Measurements from ENCODE around the gene B3GNT3.
A peak's percentile ranks its signal among the peaks of the same experiment; 100 is the strongest.

The B3GNT3 gene

DNA sequence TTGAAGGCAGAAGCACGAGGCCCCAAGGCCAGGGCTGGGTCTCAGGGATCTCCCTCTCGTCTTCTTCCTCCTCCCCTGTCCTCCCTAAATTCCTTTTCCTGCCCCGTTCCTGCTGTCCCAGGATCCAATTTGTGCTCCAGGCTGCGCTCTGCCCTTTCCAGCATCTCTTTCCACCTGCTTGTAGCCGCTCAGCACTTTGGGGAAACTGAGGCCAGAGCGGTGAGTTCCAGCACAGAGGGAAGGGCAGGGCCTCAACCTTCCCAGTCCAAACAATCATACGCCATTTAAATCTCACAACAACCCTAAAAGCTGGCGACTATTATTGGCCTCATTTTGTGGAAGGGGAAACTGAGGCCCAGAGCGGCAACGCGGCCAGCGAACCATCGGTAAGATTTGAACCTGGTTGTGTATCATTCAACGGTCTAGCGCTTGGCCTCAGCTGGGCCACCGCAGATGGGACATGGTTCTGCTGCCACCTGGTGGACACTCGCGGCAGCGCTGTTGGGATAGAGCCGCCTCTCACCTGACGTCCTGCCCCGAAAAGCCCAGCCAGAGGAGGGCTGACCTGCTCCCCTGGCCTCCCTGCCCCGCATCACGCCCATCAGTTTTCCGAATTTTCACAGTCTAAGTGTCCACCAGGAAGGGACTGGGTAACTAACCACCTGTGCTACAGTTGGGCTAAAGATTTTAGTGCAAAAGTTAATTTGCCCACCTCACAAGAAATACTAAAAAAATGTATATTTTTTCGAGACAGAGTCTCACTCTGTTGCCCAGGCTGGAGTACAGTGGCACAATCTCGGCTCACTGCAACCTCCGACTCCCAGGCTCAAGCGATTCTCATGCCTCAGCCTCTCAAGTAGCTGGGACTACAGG, 60.6 kb downstream of the B3GNT3 start:
- Mint-ChIP-seq H3K9me3 (no peaks in the 10 kb centered on the region), H3K27ac (peak overlapping the region in 1 of 2 donors; percentile 81), H3K36me3 (ENCODE audit: insufficient read depth) (peaks cover 16% of the 10 kb centered on the region), H3K27me3 (no peaks in the 10 kb centered on the region), H3K4me3 (no peak overlapping the region), H3K4me1 (ENCODE audit: low read depth in 2 of 2) (peaks cover 20 to 29% of the 10 kb centered on the region in 2 donors)
- ATAC-seq (replicated peaks): peak; percentile 21
- DNase-seq: peak; percentile 91 to 93 (median 91)

DNA sequence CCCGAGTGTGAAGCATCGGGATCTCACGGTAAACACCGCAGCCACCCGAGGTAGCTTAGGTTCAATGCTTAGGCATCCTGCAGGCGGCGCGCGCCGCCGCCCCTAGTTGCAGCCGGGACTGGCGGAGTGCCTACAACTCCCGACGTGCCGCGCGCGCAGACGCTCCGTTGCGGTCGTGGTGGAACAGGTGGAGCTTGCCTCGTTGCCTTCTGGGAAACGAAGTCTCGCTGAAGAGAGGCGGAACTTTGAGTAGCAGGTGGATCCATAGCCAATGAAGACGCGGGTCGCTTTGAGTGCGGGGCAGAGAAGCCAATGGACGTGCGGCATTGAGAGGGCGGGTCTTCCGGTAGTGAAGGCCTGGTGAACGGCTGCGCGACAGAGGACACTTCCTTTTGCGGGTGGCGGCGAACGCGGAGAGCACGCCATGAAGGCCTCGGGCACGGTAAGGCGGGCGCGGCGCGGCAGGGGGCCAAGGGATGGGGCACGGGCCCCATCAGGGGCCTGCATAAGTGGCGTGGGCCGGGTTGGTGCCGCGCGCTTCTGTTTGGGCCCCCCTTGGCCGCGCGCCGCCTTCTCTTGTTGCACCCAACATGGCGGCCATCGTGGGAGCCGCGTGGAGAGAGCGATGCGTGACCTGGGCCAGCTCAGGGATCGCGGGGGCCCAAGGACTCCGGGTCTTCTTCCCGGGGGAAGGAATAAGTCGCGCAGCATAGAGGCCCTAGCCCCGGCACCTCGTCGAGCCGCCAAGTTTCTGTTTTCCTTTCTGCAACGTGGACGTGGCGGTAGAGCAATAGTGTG, 64.8 kb downstream of the B3GNT3 start, which contains the start of gene RPL18A:
Gene RPL18A (plus strand): TSS at position 378 of the 798 bp plus-strand sequence. CDS start 47 bp downstream, at position 425.
- Mint-ChIP-seq H3K27ac (peak within 1 kb of the TSS; percentile 89 to 92), H3K4me3 (peak within 1 kb of the TSS; percentile 87 to 93), H3K27me3 (no peaks in the 10 kb centered on the region), H3K36me3 (ENCODE audit: insufficient read depth) (peaks cover 54% of the 10 kb centered on the region), H3K9me3 (no peaks in the 10 kb centered on the region), H3K4me1 (ENCODE audit: low read depth in 2 of 2) (peaks cover 26 to 33% of the 10 kb centered on the region in 2 donors)
- peak; percentile 95 to 97 (median 96) for DNase-seq
- peak; percentile 95 for ATAC-seq (replicated peaks)

DNA sequence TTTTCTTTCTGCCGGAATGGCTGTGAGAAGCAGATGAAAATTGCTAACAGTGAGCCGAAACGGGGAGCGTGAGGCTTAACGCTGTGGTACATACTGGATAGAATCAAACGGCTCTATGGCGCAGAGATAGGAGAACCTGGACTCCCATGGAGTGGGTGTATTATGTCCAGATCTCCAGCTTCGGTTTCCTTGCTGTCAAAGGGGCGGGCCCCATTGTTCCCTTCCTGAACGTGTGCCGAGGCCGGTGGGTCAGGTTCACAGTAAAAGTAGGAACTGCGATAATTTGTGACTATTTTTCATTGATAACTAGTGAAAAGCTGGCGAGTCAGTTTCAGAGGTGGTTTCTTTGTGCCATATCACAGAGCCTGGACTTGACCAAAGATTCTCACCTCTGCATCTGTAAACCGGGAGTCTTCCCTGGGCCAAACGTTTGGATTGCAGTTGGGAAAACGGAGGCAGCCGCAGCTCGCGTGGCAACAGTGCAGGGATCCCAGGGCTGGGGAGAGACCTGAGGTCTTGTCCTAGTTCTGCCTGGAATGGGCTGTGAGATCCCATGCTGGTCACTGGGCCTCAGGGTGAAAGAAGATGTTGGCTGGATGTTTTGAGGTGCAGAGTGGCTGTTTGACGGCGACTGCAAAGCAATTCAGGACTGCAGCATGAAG, 65.5 kb downstream of the B3GNT3 start:
- Mint-ChIP-seq H3K4me1 (ENCODE audit: low read depth in 2 of 2) (peaks cover 22 to 28% of the 10 kb centered on the region in 2 donors), H3K36me3 (ENCODE audit: insufficient read depth) (peaks cover 61% of the 10 kb centered on the region), H3K4me3 (peak overlapping the region; percentile 87 to 93), H3K27ac (peak overlapping the region; percentile 89 to 92), H3K27me3 (no peaks in the 10 kb centered on the region), H3K9me3 (no peaks in the 10 kb centered on the region)
- DNase-seq (no peak), ATAC-seq (replicated peaks) (no peak)

DNA sequence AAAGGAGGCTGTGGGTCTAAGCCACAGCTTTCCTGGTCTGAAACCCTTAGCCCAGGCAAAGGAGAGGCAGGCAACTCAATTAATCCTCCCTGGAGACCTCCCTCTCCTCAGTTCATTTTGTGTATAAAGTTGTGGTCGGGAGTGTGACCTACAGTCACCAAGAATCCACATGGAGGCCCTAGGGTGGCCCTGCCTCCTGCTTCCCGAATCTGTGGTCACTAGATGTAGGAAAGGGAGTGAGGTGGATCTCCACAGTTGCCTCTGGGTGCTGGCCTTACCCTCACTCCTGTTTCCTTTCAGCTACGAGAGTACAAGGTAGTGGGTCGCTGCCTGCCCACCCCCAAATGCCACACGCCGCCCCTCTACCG, 66.0 kb downstream of the B3GNT3 start:
- Mint-ChIP-seq H3K27me3 (no peaks in the 10 kb centered on the region), H3K4me1 (ENCODE audit: low read depth in 2 of 2) (peaks cover 19 to 25% of the 10 kb centered on the region in 2 donors), H3K4me3 (peak overlapping the region; percentile 87 to 93), H3K9me3 (no peaks in the 10 kb centered on the region), H3K36me3 (ENCODE audit: insufficient read depth) (peaks cover 64% of the 10 kb centered on the region), H3K27ac (peak overlapping the region; percentile 89 to 92)
- no peak for DNase-seq
- no peak for ATAC-seq (replicated peaks)

DNA sequence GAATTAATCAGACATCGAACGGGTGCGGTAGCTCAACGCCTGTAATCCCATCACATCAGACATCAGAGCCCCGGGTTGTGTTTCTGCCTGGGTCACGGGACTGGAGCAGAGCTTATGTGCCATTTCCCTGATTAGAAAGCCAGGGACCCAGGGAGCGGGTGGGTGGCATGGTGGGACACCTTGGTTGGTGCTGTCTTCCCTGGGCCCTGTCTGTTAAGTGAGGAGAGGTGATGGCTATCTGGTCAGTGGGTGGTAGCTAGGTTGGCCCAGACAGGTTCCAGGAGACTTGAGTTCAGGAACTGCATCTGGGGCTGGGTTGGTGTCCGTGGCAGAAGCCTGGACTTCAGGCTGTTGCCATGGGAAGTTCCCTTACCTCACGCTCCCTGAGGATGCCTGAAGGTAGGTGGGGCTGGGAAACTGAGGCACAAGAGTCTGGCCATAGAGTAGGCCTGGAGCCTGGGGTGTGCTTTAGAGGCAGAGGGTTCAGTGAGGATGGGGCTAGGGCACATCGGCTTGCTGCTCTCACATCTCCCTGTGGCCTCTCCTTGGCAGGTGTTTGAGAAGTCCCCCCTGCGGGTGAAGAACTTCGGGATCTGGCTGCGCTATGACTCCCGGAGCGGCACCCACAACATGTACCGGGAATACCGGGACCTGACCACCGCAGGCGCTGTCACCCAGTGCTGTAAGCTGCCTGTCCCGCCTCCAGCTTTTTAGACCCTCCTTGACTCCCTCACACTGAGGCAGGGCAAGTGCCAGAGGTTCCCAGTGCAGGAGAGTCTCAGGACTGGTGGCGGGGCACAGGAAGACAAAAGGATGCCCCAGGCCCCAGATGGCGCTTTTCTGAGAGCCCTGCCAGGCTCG, 66.8 kb downstream of the B3GNT3 start:
- no peak for ATAC-seq (replicated peaks)
- H3K4me1 Mint-ChIP-seq (ENCODE audit: low read depth in 2 of 2): peaks cover 19 to 25% of the 10 kb centered on the region in 2 donors
- peaks cover 64% of the 10 kb centered on the region for H3K36me3 Mint-ChIP-seq (ENCODE audit: insufficient read depth)

DNA sequence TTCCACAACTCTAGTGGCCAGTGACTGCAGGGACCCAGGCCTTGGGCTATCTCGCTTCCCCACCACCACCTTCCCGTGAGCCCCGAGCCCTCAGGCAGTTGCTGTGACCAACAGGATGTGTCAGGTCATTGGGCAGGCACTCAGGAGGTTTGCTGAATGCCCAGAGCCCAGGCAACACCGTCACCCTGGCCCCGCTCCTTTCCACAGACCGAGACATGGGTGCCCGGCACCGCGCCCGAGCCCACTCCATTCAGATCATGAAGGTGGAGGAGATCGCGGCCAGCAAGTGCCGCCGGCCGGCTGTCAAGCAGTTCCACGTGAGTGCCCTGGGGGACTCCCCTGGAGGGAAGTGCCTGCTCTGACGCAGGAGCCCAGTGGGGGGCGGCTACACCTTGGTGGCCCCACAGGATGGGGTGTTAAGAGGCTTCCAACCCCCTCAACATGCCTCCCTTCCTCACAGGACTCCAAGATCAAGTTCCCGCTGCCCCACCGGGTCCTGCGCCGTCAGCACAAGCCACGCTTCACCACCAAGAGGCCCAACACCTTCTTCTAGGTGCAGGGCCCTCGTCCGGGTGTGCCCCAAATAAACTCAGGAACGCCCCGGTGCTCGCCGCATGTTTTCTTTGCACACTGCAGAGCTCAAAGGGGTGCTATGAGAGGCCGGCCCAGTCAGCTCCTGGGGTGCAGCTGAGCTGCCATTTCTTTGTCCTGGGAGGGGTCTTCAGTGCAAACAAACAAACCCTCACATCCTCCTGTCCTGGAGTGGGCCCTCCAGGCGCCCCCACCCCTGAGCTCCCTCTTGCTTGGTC, 68.0 kb downstream of the B3GNT3 start:
- Mint-ChIP-seq H3K9me3 (no peaks in the 10 kb centered on the region), H3K27me3 (no peaks in the 10 kb centered on the region), H3K4me1 (ENCODE audit: low read depth in 2 of 2) (peaks cover 19 to 25% of the 10 kb centered on the region in 2 donors), H3K4me3 (peak overlapping the region in 1 of 2 donors; percentile 87), H3K36me3 (ENCODE audit: insufficient read depth) (peaks cover 64% of the 10 kb centered on the region), H3K27ac (peak overlapping the region in 1 of 2 donors; percentile 86)
- no peak for DNase-seq
- ATAC-seq (replicated peaks): no peak

More for the DNA sequence above, 66.8 kb downstream of the B3GNT3 start:
- H3K27me3 Mint-ChIP-seq: no peaks in the 10 kb centered on the region
- H3K4me3 Mint-ChIP-seq: peak overlapping the region; percentile 87 to 93
- DNase-seq: no peak
- H3K9me3 Mint-ChIP-seq: no peaks in the 10 kb centered on the region
- peak overlapping the region; percentile 89 to 92 for H3K27ac Mint-ChIP-seq

Measured in effector memory CD8-positive, alpha-beta T cell (primary cell).